GM12892 (cell line): ENCODE measurements around the gene AHDC1.

Experiments
- DNase-seq: peaks from one replicate; pipeline ENCODE4 v3.0.0; 2011; ENCODE audit not compliant: insufficient read length
- FAIRE-seq: peaks from 2 replicates; lab custom pipeline; 2011; peaks lifted over from hg19 to GRCh38; lab: Jason Lieb, UNC
- POLR2A ChIP-seq: IDR thresholded peaks from 2 replicates; pipeline ENCODE4 v1.6.1; 2011; ENCODE audit warnings: low read depth, low read length, control low read depth
- POLR2AphosphoS5 ChIP-seq: IDR thresholded peaks from 2 replicates; pipeline ENCODE4 v1.6.1; 2011; ENCODE audit warnings: low read depth, low read length, control low read depth
- TAF1 ChIP-seq: IDR thresholded peaks from 2 replicates; pipeline ENCODE4 v1.6.1; 2011; ENCODE audit warnings: low read depth, mild to moderate bottlenecking, control low read depth, low read length, borderline replicate concordance

The AHDC1 gene

DNA sequence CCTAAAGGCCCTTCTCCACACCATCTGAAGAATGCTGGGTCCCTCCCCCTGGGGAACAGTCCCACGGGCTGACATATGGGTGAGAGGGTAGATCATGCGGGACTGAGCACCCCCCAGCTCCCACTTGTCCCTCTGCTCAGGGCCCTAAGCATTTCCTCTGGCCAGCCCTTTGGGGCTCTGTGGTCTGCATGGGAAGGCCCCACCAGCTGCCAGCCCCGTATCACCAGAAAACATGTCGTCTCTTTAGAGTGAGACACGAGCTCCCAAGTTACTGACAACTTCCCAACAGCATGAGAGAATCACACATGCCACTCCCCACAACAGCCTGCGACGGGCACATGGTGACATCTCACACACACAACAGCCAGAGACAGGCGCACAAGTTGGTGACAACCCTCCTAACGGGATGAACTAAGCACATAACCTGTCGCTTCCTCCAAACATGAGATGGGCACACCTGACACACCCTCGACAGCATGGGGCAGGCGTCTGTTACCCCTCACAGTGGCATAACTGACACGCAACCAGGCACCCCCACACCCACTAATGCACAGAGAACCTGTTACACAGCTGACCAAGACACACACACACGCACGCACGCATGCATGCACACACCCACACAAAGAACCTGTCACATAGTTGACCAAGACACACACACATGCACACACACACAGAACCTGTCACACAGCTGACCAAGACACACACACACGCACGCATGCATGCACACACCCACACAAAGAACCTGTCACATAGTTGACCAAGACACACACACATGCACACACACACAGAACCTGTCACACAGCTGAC, 41.2 kb downstream of the AHDC1 start:
- no peak for DNase-seq
- FAIRE-seq, result peak; percentile 50
- TF ChIP-seq TAF1, result no peak
- no peak for TF ChIP-seq POLR2A
- TF ChIP-seq POLR2AphosphoS5, result no peak

DNA sequence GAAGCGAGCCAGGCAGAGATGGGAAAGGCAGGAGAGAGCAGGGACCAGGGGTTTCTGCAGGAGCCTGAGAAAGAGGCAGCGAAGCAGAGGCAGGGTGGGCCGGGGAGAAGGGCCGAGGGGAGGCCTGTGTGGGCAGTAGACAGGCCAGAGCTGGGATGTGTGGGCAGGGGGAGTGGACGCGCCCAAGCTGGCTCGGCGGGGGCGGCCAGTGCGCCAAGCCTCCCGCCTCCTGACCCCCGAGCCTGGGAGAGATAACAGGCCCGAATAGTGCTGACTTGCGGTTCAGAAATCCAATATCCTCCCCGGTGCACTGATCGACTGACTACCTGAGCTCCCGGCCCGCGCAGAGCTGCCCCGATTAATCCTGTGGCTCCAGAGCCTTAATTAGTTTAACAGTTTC, 41.9 kb downstream of the AHDC1 start:
- no peak for TF ChIP-seq TAF1
- TF ChIP-seq POLR2AphosphoS5, result no peak
- no peak for TF ChIP-seq POLR2A
- no peak for FAIRE-seq
- no peak for DNase-seq

DNA sequence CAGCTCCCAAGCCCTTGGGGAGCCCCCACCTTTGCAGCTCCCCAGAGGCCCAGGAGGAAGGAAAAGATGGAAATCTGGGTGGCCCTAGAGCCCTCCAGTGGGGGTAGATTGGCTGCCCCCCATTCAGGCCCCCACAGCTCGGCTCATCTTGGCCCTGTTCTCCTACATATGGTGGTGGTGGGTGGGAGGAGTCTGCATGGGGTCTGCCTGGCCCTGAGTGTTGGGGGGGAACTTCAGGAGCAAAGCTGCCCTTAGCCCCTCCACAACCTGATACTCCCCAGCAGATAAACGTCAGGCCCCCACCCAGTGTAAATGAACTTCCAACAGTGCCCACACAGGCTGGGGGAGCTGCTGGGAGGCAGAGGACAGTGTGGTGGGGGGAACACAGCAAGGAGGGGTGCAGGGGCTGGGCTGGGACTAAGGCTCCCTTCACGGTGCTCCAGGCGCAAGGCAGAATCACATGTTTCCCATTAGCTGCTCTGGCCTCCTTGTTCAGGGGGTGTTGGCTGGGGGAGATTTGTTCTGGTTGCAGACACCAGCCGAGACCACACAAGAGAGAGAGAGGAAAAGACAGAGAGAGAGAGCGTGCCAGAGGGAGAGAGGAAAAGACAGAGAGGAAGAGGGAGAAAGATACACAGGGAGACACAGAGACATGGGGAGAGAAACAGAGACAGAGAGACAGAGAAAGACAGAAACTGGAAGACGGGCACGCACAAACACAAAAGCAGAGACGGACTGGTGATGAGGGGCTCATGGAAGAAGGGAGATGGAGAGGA, 42.6 kb downstream of the AHDC1 start:
- no peak for FAIRE-seq
- TF ChIP-seq TAF1 (no peak), POLR2AphosphoS5 (no peak), POLR2A (no peak)
- DNase-seq, result no peak

DNA sequence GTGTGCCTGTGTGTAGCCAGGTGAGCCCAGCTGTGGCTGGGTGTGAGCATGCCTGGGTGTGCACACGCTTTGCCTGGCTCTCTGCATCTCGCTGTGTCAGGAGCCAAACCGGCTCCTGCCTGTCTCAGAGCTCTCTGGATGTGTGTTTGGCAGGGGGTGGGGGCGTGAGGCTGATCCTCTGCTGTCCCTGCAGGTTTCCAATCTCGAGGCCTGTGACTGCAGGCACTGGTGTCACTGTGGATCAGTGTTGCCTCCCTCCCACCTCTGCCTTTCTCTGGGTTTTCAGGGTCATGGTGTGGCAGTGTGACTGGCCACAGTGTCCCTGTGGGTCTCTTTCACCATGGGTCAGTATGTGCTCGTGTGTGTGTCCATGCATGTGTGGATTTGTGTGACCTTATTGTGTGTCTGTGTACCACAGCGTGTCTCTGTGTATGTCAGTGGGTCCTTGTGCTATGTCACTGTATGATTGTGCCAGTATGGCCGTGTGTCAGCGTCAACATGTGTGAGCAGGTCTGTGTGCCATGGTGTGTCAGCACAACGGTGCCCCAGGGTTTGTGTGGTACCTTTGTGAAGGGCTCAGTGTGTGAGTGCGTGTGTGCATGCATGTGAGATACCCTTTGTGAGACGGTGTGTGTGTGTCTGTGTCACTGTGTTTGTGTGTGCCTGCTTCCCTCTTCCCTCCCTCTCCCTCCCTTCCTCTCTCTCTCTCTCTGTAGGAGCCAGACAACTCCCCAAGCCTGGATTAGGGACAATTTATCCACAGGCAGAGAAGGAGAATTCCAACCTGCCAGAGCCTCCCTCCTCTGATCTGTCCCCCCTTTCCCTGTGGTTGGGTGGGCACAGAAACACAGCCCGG, 43.4 kb downstream of the AHDC1 start:
- TF ChIP-seq POLR2AphosphoS5, result no peak
- no peak for TF ChIP-seq TAF1
- no peak for TF ChIP-seq POLR2A

DNA sequence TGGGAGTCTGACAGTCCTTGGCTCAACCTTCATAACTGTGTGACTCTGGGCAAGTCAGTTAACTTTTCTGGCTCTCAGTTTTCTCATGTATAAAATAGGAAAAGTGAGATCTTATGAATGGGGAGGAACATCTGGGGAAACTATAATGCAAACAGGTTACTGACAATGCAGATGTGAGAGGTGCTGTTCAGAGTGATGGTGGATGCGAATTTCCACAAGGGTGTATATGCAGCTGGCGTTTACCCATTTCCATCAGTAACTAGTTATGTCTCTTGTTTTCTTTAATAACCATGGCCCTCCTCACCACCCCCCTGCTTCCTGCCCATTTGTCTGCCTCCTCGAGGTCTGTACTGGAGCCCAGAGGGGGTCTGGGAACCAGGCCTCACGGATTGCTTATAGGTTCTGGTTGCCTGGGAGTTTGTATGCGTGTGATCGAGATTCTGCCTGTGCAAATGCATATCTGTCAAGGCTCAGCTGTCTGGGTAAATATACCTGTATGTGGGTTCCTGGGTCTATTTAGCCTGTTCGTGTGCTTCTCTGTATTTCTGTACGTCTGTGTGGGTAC, 44.4 kb downstream of the AHDC1 start:
- TF ChIP-seq TAF1 (no peak), POLR2A (no peak), POLR2AphosphoS5 (no peak)
- no peak for DNase-seq
- no peak for FAIRE-seq

More for the DNA sequence above, 43.4 kb downstream of the AHDC1 start:
- no peak for DNase-seq
- no peak for FAIRE-seq

DNA sequence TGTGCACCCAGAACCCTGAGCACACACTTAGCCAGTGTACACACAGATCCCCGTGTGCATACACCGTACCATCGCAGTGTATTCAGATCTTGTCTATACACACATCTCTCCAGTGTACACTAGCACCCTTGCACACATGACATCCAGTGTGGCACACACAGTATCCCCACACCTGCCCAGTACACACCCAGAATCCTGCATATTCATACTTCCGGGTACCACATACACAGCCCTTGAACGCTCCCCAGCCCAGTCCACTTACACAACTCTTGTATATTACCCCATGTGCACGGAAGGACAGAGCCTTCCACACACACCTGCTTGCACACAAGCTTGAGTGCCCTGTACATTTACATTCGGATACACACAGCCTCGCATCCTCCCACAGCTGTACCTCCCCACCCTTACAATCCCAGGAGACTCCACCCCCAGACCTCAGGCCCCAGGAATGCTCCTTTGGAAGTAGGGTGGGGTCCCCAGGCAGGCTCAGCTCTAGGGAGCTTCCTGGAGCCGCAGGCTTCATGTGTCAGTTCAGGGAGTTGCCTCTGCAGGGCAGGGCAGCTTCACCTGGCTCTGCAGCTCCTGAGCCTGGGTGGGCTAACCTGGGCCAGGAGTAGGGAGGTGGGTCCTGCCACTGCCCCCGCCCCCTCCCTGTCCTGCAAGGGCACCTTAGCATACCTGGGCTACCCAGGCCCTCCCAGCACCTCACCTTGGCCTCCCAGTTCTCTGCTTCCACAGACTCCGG, 46.2 kb downstream of the AHDC1 start:
- FAIRE-seq (no peak), DNase-seq (no peak)
- TF ChIP-seq POLR2A, result no peak
- no peak for TF ChIP-seq TAF1
- TF ChIP-seq POLR2AphosphoS5, result no peak

DNA sequence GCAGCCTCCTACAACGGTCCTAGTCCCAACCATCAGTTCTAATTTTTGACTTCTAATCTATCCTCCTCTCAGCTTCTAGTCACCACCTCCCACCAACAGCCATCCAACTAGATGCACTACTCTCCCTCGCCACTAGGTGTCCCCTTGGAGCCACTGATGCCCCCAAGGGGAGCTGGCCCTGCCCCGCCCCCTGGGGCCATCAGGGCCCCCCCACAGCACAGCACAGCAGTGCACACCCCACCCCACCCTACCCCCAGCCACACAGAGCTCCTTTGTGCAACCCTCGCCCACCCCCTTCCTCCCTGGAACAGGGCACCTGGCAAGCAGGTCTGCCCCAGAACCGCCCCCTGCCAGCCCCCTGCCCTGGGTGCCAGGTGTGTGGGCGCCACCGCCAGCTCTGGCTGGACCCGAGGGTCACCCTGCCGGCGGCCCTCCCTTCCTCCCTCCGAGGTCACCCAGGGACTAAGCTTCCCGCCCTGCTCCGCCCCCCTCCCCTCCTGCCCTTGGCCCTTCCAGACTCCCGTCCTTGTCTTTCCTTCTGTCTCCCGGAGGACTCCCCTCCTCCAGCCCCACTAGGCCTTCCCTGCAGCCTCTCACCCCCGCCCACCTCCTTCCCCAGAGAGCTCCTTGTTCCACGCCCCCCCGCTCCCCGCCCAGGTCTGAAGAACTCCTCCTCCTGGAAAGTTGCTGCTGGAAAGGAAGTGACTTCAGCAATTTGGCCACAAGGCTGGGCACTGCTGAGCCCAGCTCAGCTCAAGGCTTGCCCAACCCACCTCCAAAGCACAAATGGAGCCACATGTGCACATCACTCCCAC, 47.0 kb downstream of the AHDC1 start:
- peak; percentile 97 for DNase-seq
- FAIRE-seq, result peak; percentile 65
- TF ChIP-seq POLR2AphosphoS5 (no peak), POLR2A (no peak), TAF1 (no peak)

DNA sequence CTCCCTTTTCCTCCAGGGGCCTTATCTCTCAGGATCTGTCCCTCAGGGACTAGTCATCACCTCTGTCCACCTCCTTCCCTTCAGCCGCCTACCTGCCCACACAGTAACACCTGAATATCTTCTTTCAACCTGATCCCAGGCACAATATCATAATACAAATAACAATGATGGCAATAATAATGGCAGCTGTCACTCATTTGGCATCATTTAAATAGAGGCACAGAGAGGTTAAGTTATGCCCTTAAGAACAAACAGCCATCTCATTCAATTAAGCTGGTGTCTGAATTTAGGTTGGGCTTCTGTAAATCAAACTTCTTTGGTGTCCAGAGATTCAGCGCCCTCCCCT, 47.5 kb downstream of the AHDC1 start:
- no peak for FAIRE-seq

DNA sequence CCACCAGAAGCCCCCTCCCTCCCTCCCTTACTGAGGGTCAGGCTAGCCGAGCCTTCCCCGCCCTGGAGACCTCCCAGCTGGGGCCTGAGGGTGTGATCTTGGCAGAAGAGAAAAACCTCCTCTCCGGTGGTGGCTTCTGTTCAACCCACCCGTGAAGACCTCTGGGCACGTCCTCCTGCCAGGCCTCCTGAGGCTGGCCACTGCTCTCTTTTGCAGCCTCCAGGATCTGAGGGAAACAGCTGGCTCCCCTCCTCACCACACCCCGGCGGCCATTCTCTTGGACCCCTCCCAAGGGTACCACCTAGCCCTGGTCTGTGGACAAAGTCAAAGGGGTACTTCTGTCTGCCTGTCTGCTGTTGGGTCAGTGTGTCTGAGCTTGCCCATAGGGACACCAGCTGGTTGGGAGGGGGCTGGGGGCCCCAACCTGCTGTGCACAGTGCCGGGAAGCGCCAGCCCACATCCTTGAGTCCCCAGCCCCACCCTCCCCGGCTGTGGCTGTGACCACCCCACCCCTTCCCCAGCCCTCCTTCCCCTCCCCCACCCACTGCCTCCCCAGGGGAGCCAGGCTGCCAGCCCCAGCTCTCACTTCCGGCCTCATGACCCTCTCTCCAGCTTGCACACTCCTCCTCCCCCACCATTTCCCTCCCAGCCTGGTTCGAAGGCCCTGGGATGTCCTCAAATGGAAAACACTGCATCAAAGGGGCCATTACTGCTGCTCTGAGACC, 48.1 kb downstream of the AHDC1 start:
- FAIRE-seq (peak; percentile 74), DNase-seq (peak; percentile 65)
- TF ChIP-seq POLR2AphosphoS5 (no peak), TAF1 (no peak), POLR2A (no peak)

More for the DNA sequence above, 47.5 kb downstream of the AHDC1 start:
- TF ChIP-seq POLR2A (no peak), POLR2AphosphoS5 (no peak), TAF1 (no peak)
- no peak for DNase-seq
